ENCODE results near the gene AP1B1.

- no peak for TF ChIP-seq NANOG (IDR thresholded peaks at IDR 0.05; ENCODE audit: insufficient read depth, low read depth, low read length, poor library complexity, severe bottlenecking)
- no peak for TF ChIP-seq MAX (IDR thresholded peaks at IDR 0.05)
- no peak for TF ChIP-seq JUN (IDR thresholded peaks at IDR 0.05; ENCODE audit: low read depth, low read length)
- TF ChIP-seq HDAC2 (IDR thresholded peaks at IDR 0.05; ENCODE audit: borderline replicate concordance in 1 of 2, low read depth in 2 of 2, low read length in 2 of 2): no peak
- TF ChIP-seq POLR2A (IDR thresholded peaks at IDR 0.05; ENCODE audit: control extremely low read depth in 1 of 2, low read depth in 2 of 2, low read length in 2 of 2): no peak
- TF ChIP-seq CTCF (IDR thresholded peaks at IDR 0.05; ENCODE audit: control extremely low read depth in 1 of 3, insufficient read depth in 1 of 3, low read depth in 1 of 3, low read length in 3 of 3): no peak
- no peak for TF ChIP-seq CBX5 (IDR thresholded peaks at IDR 0.05; ENCODE audit: low read depth, low read length)
- TF ChIP-seq EZH2 (IDR thresholded peaks at IDR 0.05; ENCODE audit: low read depth, low read length, severe bottlenecking): no peak
- no peak for TF ChIP-seq TAF1 (IDR thresholded peaks at IDR 0.05; ENCODE audit: low read depth, low read length)
- no peak for TF ChIP-seq EGR1 (IDR thresholded peaks at IDR 0.05; ENCODE audit: borderline replicate concordance, low read depth, low read length)
- TF ChIP-seq EP300 (IDR thresholded peaks at IDR 0.05; ENCODE audit: borderline replicate concordance in 1 of 2, low read depth in 2 of 2, low read length in 2 of 2): no peak
- TF ChIP-seq RAD21 (IDR thresholded peaks at IDR 0.05 in 1 of 2, conservative IDR thresholded peaks at IDR 0.05 in 1 of 2; ENCODE audit: low read depth in 2 of 2, low read length in 2 of 2): no peak
- TF ChIP-seq BRCA1 (IDR thresholded peaks at IDR 0.05; ENCODE audit: low read depth, low read length): no peak
- TF ChIP-seq BACH1 (IDR thresholded peaks at IDR 0.05; ENCODE audit: low read length): no peak
These were observed 4.6 kb downstream of the AP1B1 start for GRCh38 chr22:29383740-29384139.

Data from H1 (cell line).